Neural cell (in vitro differentiated cells): ENCODE results near the gene CRADD. TPM values are rescaled to one million over a fixed set of nuclear protein-coding genes. Genes with fewer than 3 reads are reported as not detected.

Experiments
- H2AFZ ChIP-seq: fragments of 200-600, 300-800 bp; sonication (generic), shearing (Covaris generic); 2 replicates; pipeline ENCODE4 v1.6.0; 2014; ENCODE audit warnings: low read depth, mild to moderate bottlenecking, antibody characterized with exemption, low read length, moderate library complexity
- H3F3A ChIP-seq: fragments of 200-600 bp; shearing (Covaris generic); 2 replicates; pipeline ENCODE4 v1.6.1; 2016; ENCODE audit warnings: mild to moderate bottlenecking, moderate library complexity, mixed read lengths, antibody characterized with exemption, low read length; ENCODE audit not compliant: insufficient read depth, poor library complexity, severe bottlenecking
- H3K27ac ChIP-seq: fragments of 200-600, 300-800 bp; sonication (generic), shearing (Covaris generic); 2 replicates; pipeline ENCODE4 v1.5.1; 2014; ENCODE audit warnings: mild to moderate bottlenecking, low read length, moderate library complexity
- H3K27me3 ChIP-seq: fragments of 300-800, 200-600 bp; sonication (generic), shearing (Covaris generic); 2 replicates; pipeline ENCODE4 v1.6.0; 2014; ENCODE audit warnings: mild to moderate bottlenecking, low read depth, low read length, moderate library complexity; ENCODE audit not compliant: insufficient read depth
- H3K36me3 ChIP-seq: fragments of 300-800, 200-600 bp; sonication (generic), shearing (Covaris generic); 2 replicates; pipeline ENCODE4 v1.5.1; 2014; ENCODE audit warnings: mild to moderate bottlenecking, antibody characterized with exemption, low read length, moderate library complexity; ENCODE audit not compliant: insufficient read depth
- H3K4me2 ChIP-seq: fragments of 300-800, 200-600 bp; sonication (generic), shearing (Covaris generic); 2 replicates; pipeline ENCODE4 v1.6.0; 2014; ENCODE audit warnings: mild to moderate bottlenecking, low read length
- H3K4me3 ChIP-seq: fragments of 300-800, 200-600 bp; sonication (generic), shearing (Covaris generic); 2 replicates; pipeline ENCODE4 v1.5.1; 2014; ENCODE audit warnings: mild to moderate bottlenecking, low read length, moderate library complexity
- H3K79me2 ChIP-seq: fragments of 200-600 bp; shearing (Covaris generic); replicated peaks from 2 replicates; pipeline ENCODE4 v1.6.0; 2014; ENCODE audit warnings: mild to moderate bottlenecking, low read length, moderate library complexity; ENCODE audit not compliant: insufficient read depth
- H3K9ac ChIP-seq: fragments of 300-800, 200-600 bp; sonication (generic), shearing (Covaris generic); 2 replicates; pipeline ENCODE4 v1.6.1; 2016; ENCODE audit warnings: mild to moderate bottlenecking, low read length, mixed read lengths
- H3K9me2 ChIP-seq: fragments of 200-600 bp; shearing (Covaris generic); 2 replicates; pipeline ENCODE4 v1.6.1; 2016; ENCODE audit warnings: mild to moderate bottlenecking, low read length, mixed read lengths; ENCODE audit not compliant: insufficient read depth
- H3K9me3 ChIP-seq: fragments of 200-600, 300-800 bp; sonication (generic), shearing (Covaris generic); 2 replicates; pipeline ENCODE4 v1.6.1; 2016; ENCODE audit warnings: mild to moderate bottlenecking, mixed run types, low read length, moderate library complexity, mixed read lengths
- H4K20me1 ChIP-seq: fragments of 200-600 bp; shearing (Covaris generic); 2 replicates; pipeline ENCODE4 v1.6.1; 2016; ENCODE audit warnings: mild to moderate bottlenecking, mixed run types; ENCODE audit not compliant: insufficient read depth
- CTCF ChIP-seq: fragments of 450-650 bp; IDR thresholded peaks from 2 replicates; pipeline ENCODE4 v1.5.1; 2014; ENCODE audit warnings: antibody characterized with exemption, mild to moderate bottlenecking, moderate library complexity; ENCODE audit not compliant: poor library complexity, severe bottlenecking
- EP300 ChIP-seq: fragments of 450-650 bp; conservative IDR thresholded peaks from 2 replicates; pipeline ENCODE4 v1.6.1; 2014; ENCODE audit warnings: antibody characterized with exemption, mild to moderate bottlenecking, moderate library complexity; ENCODE audit not compliant: poor library complexity, severe bottlenecking
- EZH2 ChIP-seq: fragments of 200-600, 300-800 bp; shearing (Covaris generic), sonication (generic); IDR thresholded peaks from 2 replicates; pipeline ENCODE4 v1.6.1; 2014; ENCODE audit warnings: antibody characterized with exemption, low read length, borderline replicate concordance, mild to moderate bottlenecking; ENCODE audit not compliant: insufficient read depth, poor library complexity, severe bottlenecking
- MXI1 ChIP-seq: fragments of 450-650 bp; conservative IDR thresholded peaks from 2 replicates; pipeline ENCODE4 v1.6.1; 2014; ENCODE audit warnings: antibody characterized with exemption, mild to moderate bottlenecking; ENCODE audit not compliant: poor library complexity, severe bottlenecking
- POLR2AphosphoS5 ChIP-seq: IDR thresholded peaks from 2 replicates; pipeline ENCODE4 v1.6.1; 2012
- RAD21 ChIP-seq: fragments of 450-650 bp; conservative IDR thresholded peaks from 2 replicates; pipeline ENCODE4 v1.6.1; 2014; ENCODE audit warnings: antibody characterized with exemption, mild to moderate bottlenecking, moderate library complexity
- REST ChIP-seq: IDR thresholded peaks from 2 replicates; pipeline ENCODE4 v1.6.1; 2012; ENCODE audit warnings: borderline replicate concordance
- SMC3 ChIP-seq: fragments of 450-650 bp; conservative IDR thresholded peaks from 2 replicates; pipeline ENCODE4 v1.6.1; 2014; ENCODE audit warnings: antibody characterized with exemption, mild to moderate bottlenecking, moderate library complexity; ENCODE audit not compliant: poor library complexity
- TAF1 ChIP-seq: IDR thresholded peaks from 2 replicates; pipeline ENCODE4 v1.6.1; 2012; ENCODE audit warnings: low read depth
- polyA plus RNA-seq: library from polyadenylated mRNA; depleted of rRNA; stranded (reverse); fragments of >200 nt; gene quantifications from 2 replicates; pipeline ENCODE4 v1.2.3, GENCODE V29; 2014

The CRADD gene
- polyA plus RNA-seq, 1 donor from 2014 or later = 23.5 TPM

GRCh38 chr12:93838193-93838592 is 161.0 kb downstream of the CRADD start:
- no peaks in the 10 kb centered on the region for H3F3A ChIP-seq
- no peaks in the 10 kb centered on the region for H3K79me2 ChIP-seq
- H3K27me3 ChIP-seq = no peaks in the 10 kb centered on the region

GRCh38 chr12:93839064-93839463 is 161.9 kb downstream of the CRADD start:
- no peaks in the 10 kb centered on the region for H3K27me3 ChIP-seq

More at GRCh38 chr12:93838193-93838592, 161.0 kb downstream of the CRADD start:
- Histone ChIP-seq H3K9me2 (no peaks in the 10 kb centered on the region), H2AFZ (no peak overlapping the region), H3K27ac (no peak overlapping the region), H3K36me3 (no peaks in the 10 kb centered on the region), H3K4me3 (no peak overlapping the region), H3K9me3 (no peaks in the 10 kb centered on the region), H4K20me1 (no peaks in the 10 kb centered on the region), H3K4me2 (no peak overlapping the region), H3K9ac (no peak overlapping the region)
- TF ChIP-seq POLR2AphosphoS5 = no peak
- no peak for TF ChIP-seq MXI1
- TF ChIP-seq RAD21 = no peak
- TF ChIP-seq SMC3 = no peak
- TF ChIP-seq CTCF = no peak
- TF ChIP-seq TAF1 = no peak

More at GRCh38 chr12:93839064-93839463, 161.9 kb downstream of the CRADD start:
- no peak overlapping the region for H3K9ac ChIP-seq
- H3K4me3 ChIP-seq = no peak overlapping the region
- no peaks in the 10 kb centered on the region for H3F3A ChIP-seq
- TF ChIP-seq RAD21 (no peak), SMC3 (no peak), POLR2AphosphoS5 (no peak), EP300 (no peak), TAF1 (no peak), EZH2 (no peak), REST (no peak), CTCF (no peak), MXI1 (no peak)
- no peaks in the 10 kb centered on the region for H4K20me1 ChIP-seq
- no peak overlapping the region for H3K4me2 ChIP-seq
- H3K36me3 ChIP-seq = no peaks in the 10 kb centered on the region
- H3K9me2 ChIP-seq = no peaks in the 10 kb centered on the region
- no peaks in the 10 kb centered on the region for H3K79me2 ChIP-seq
- H3K9me3 ChIP-seq = no peaks in the 10 kb centered on the region
- no peak overlapping the region for H2AFZ ChIP-seq
- H3K27ac ChIP-seq = no peak overlapping the region
